Endothelial cell of umbilical vein (primary cell): ENCODE results near the gene CTTNBP2NL.

Source experiments
- CTCF ChIP-seq, 2 donors: IDR thresholded peaks; 1 replicate in 1 of 2; 2 replicates in 1 of 2; pipeline ENCODE4 v1.5.1; 2011; ENCODE audit warnings: low read length in 2 of 2, mild to moderate bottlenecking in 2 of 2, moderate library complexity in 2 of 2, control low read depth in 1 of 2, inconsistent platforms in 1 of 2, low read depth in 1 of 2; ENCODE audit not compliant: insufficient read depth in 1 of 2; ENCODE audit errors: extremely low read depth in 1 of 2
- EZH2 ChIP-seq: IDR thresholded peaks from 2 replicates; pipeline ENCODE4 v1.6.1; 2012; ENCODE audit warnings: borderline replicate concordance, low read depth, mild to moderate bottlenecking, moderate library complexity, low read length, inconsistent platforms; ENCODE audit not compliant: severe bottlenecking
- FOS ChIP-seq: IDR thresholded peaks from 2 replicates; pipeline ENCODE4 v1.6.1; 2011; ENCODE audit warnings: mild to moderate bottlenecking, low read length, moderate library complexity, borderline replicate concordance; ENCODE audit not compliant: insufficient read depth
- GATA2 ChIP-seq: IDR thresholded peaks from 2 replicates; pipeline ENCODE4 v1.7.0; 2011; ENCODE audit warnings: low read depth, mild to moderate bottlenecking, moderate library complexity, mixed read lengths, low read length; ENCODE audit not compliant: insufficient read length, insufficient read depth
- JUN ChIP-seq: IDR thresholded peaks from 2 replicates; pipeline ENCODE4 v1.6.1; 2011; ENCODE audit warnings: borderline replicate concordance, low read depth; ENCODE audit not compliant: insufficient read length, insufficient read depth
- MAX ChIP-seq: IDR thresholded peaks from 2 replicates; pipeline ENCODE4 v1.6.1; 2011; ENCODE audit not compliant: insufficient read depth, insufficient read length
- MYC ChIP-seq: IDR thresholded peaks from one replicate; pipeline ENCODE4 v1.6.1; 2011; ENCODE audit warnings: mild to moderate bottlenecking, low read depth, low read length
- POLR2A ChIP-seq: IDR thresholded peaks from 2 replicates; pipeline ENCODE4 v1.6.1; 2012; ENCODE audit warnings: low read depth, mild to moderate bottlenecking, control low read depth, low read length
- POLR2AphosphoS5 ChIP-seq: IDR thresholded peaks from 2 replicates; pipeline ENCODE4 v1.6.1; 2012; ENCODE audit warnings: low read depth, mild to moderate bottlenecking, control low read depth, low read length, moderate library complexity; ENCODE audit not compliant: insufficient read depth

GRCh38 chr1:112381324-112382076 lies 14.5 kb upstream of the CTTNBP2NL start:
- no peak for TF ChIP-seq EZH2
- no peak for TF ChIP-seq POLR2A
- no peak for TF ChIP-seq CTCF (IDR thresholded peaks at IDR 0.05; ENCODE audit: extremely low read depth in 1 of 2, insufficient read depth in 1 of 2, low read depth in 1 of 2, low read length in 2 of 2)
- no peak for TF ChIP-seq FOS
- no peak for TF ChIP-seq POLR2AphosphoS5
- TF ChIP-seq JUN = no peak
- no peak for TF ChIP-seq GATA2
- no peak for TF ChIP-seq MAX
- TF ChIP-seq MYC = no peak
